ENCODE measurements around the gene RNF126. TPM values are rescaled to one million over a fixed set of nuclear protein-coding genes. Genes with fewer than 3 reads are reported as not detected.

RNF126 gene
- total and polyA plus RNA-seq, 2 donors: 8.6 to 41.8 TPM

GRCh38 chr19:618247-618619 lies 44.8 kb downstream of the RNF126 start:
- Histone ChIP-seq H3K4me1 (ENCODE audit: insufficient read depth) (no peaks in the 10 kb centered on the region), H3K4me3 (ENCODE audit: low read depth, low read length) (no peak overlapping the region), H3K36me3 (ENCODE audit: insufficient read depth) (no peaks in the 10 kb centered on the region), H3K27ac (ENCODE audit: low read depth) (no peak overlapping the region)
- no peak for DNase-seq (ENCODE audit: extremely low spot score)
- WGBS: 93% methylated on average over 19 of the region's 19 CpGs

- Histone ChIP-seq H3K4me1 (ENCODE audit: insufficient read depth) (no peaks in the 10 kb centered on the region), H3K36me3 (ENCODE audit: insufficient read depth) (no peaks in the 10 kb centered on the region), H3K4me3 (ENCODE audit: low read depth, low read length) (no peak overlapping the region), H3K27ac (ENCODE audit: low read depth) (no peak overlapping the region)
- DNase-seq (ENCODE audit: extremely low spot score): no peak
- 89% methylated on average over 29 of the region's 29 CpGs for WGBS
Measured at GRCh38 chr19:617551-618246, 45.3 kb downstream of the RNF126 start.

- Histone ChIP-seq H3K27ac (ENCODE audit: low read depth) (no peak overlapping the region), H3K36me3 (ENCODE audit: insufficient read depth) (no peaks in the 10 kb centered on the region)
- 86% methylated on average over 58 of the region's 58 CpGs for WGBS
Measured at GRCh38 chr19:616747-617526, 46.1 kb downstream of the RNF126 start.

GRCh38 chr19:616062-616700 lies 46.8 kb downstream of the RNF126 start:
- no peaks in the 10 kb centered on the region for H3K4me1 ChIP-seq (ENCODE audit: insufficient read depth)
- H3K36me3 ChIP-seq (ENCODE audit: insufficient read depth): no peaks in the 10 kb centered on the region
- WGBS: 10% methylated on average over 85 of the region's 97 CpGs
- no peak overlapping the region for H3K27ac ChIP-seq (ENCODE audit: low read depth)
- no peak for DNase-seq (ENCODE audit: extremely low spot score)
- no peak overlapping the region for H3K4me3 ChIP-seq (ENCODE audit: low read depth, low read length)

More at GRCh38 chr19:616747-617526, 46.1 kb downstream of the RNF126 start:
- Histone ChIP-seq H3K4me1 (ENCODE audit: insufficient read depth) (no peaks in the 10 kb centered on the region), H3K4me3 (ENCODE audit: low read depth, low read length) (no peak overlapping the region)
- no peak for DNase-seq (ENCODE audit: extremely low spot score)

GRCh38 chr19:615619-616018 lies 47.4 kb downstream of the RNF126 start:
- no peaks in the 10 kb centered on the region for H3K36me3 ChIP-seq (ENCODE audit: insufficient read depth)
- no peaks in the 10 kb centered on the region for H3K4me1 ChIP-seq (ENCODE audit: insufficient read depth)
- no peak overlapping the region for H3K27ac ChIP-seq (ENCODE audit: low read depth)
- no peak overlapping the region for H3K4me3 ChIP-seq (ENCODE audit: low read depth, low read length)
- 23% methylated on average over 33 of the region's 33 CpGs for WGBS
- DNase-seq (ENCODE audit: extremely low spot score): no peak

- WGBS: 70% methylated on average over 54 of the region's 54 CpGs
- no peak for DNase-seq (ENCODE audit: extremely low spot score)
Measured at GRCh38 chr19:613732-614567, 49.1 kb downstream of the RNF126 start.

GRCh38 chr19:612941-613340 lies 50.1 kb downstream of the RNF126 start:
- no peak overlapping the region for H3K27ac ChIP-seq (ENCODE audit: low read depth)
- H3K4me1 ChIP-seq (ENCODE audit: insufficient read depth): no peaks in the 10 kb centered on the region
- H3K36me3 ChIP-seq (ENCODE audit: insufficient read depth): no peaks in the 10 kb centered on the region
- WGBS: 76% methylated on average over 33 of the region's 33 CpGs
- DNase-seq (ENCODE audit: extremely low spot score): no peak
- H3K4me3 ChIP-seq (ENCODE audit: low read depth, low read length): no peak overlapping the region

More at GRCh38 chr19:613732-614567, 49.1 kb downstream of the RNF126 start:
- Histone ChIP-seq H3K36me3 (ENCODE audit: insufficient read depth) (no peaks in the 10 kb centered on the region), H3K4me1 (ENCODE audit: insufficient read depth) (no peaks in the 10 kb centered on the region), H3K27ac (ENCODE audit: low read depth) (no peak overlapping the region), H3K4me3 (ENCODE audit: low read depth, low read length) (no peak overlapping the region)

- H3K4me1 ChIP-seq (ENCODE audit: insufficient read depth): no peaks in the 10 kb centered on the region
- no peaks in the 10 kb centered on the region for H3K36me3 ChIP-seq (ENCODE audit: insufficient read depth)
- H3K27ac ChIP-seq (ENCODE audit: low read depth): no peak overlapping the region
- H3K4me3 ChIP-seq (ENCODE audit: low read depth, low read length): no peak overlapping the region
- WGBS: 57% methylated on average over 13 of the region's 13 CpGs
- no peak for DNase-seq (ENCODE audit: extremely low spot score)
Measured at GRCh38 chr19:611481-611868, 51.5 kb downstream of the RNF126 start.

- no peaks in the 10 kb centered on the region for H3K4me1 ChIP-seq (ENCODE audit: insufficient read depth)
Measured at GRCh38 chr19:610801-611480, 52.1 kb downstream of the RNF126 start.

GRCh38 chr19:610071-610800 lies 52.8 kb downstream of the RNF126 start:
- no peak overlapping the region for H3K27ac ChIP-seq (ENCODE audit: low read depth)

More at GRCh38 chr19:610801-611480, 52.1 kb downstream of the RNF126 start:
- 32% methylated on average over 36 of the region's 36 CpGs for WGBS
- H3K36me3 ChIP-seq (ENCODE audit: insufficient read depth): no peaks in the 10 kb centered on the region
- no peak overlapping the region for H3K27ac ChIP-seq (ENCODE audit: low read depth)
- no peak for DNase-seq (ENCODE audit: extremely low spot score)
- H3K4me3 ChIP-seq (ENCODE audit: low read depth, low read length): peak overlapping the region; percentile 24

GRCh38 chr19:609004-609346 lies 54.0 kb downstream of the RNF126 start:
- no peak for DNase-seq (ENCODE audit: extremely low spot score)
- no peaks in the 10 kb centered on the region for H3K4me1 ChIP-seq (ENCODE audit: insufficient read depth)
- H3K36me3 ChIP-seq (ENCODE audit: insufficient read depth): no peaks in the 10 kb centered on the region
- 68% methylated on average over 22 of the region's 22 CpGs for WGBS
- H3K27ac ChIP-seq (ENCODE audit: low read depth): no peak overlapping the region
- no peak overlapping the region for H3K4me3 ChIP-seq (ENCODE audit: low read depth, low read length)

More at GRCh38 chr19:610071-610800, 52.8 kb downstream of the RNF126 start:
- Histone ChIP-seq H3K4me1 (ENCODE audit: insufficient read depth) (no peaks in the 10 kb centered on the region), H3K4me3 (ENCODE audit: low read depth, low read length) (peak overlapping the region; percentile 24), H3K36me3 (ENCODE audit: insufficient read depth) (no peaks in the 10 kb centered on the region)
- no peak for DNase-seq (ENCODE audit: extremely low spot score)
- 60% methylated on average over 38 of the region's 38 CpGs for WGBS

- DNase-seq (ENCODE audit: extremely low spot score): no peak
- Histone ChIP-seq H3K4me1 (ENCODE audit: insufficient read depth) (no peaks in the 10 kb centered on the region), H3K4me3 (ENCODE audit: low read depth, low read length) (no peak overlapping the region), H3K27ac (ENCODE audit: low read depth) (no peak overlapping the region), H3K36me3 (ENCODE audit: insufficient read depth) (no peaks in the 10 kb centered on the region)
- WGBS: 81% methylated on average over 30 of the region's 30 CpGs
Measured at GRCh38 chr19:608155-609003, 54.6 kb downstream of the RNF126 start.

Data from urinary bladder (tissue), 4 donors.